Keratinocyte (primary cell): ENCODE measurements around the gene HEATR1.

Experiments used
- CTCF ChIP-seq, 3 experiments: IDR thresholded peaks in 1 of 3; conservative IDR thresholded peaks in 1 of 3; optimal IDR thresholded peaks in 1 of 3; 2 replicates in 2 of 3; 3 replicates in 1 of 3; pipeline versions ENCODE3 to v1.5.1; 2011; ENCODE audit warnings: low read length in 3 of 3, mild to moderate bottlenecking in 3 of 3, moderate library complexity in 2 of 3, control low read depth in 1 of 3, inconsistent platforms in 1 of 3; ENCODE audit not compliant: insufficient read depth in 2 of 3; ENCODE audit errors: extremely low read depth in 1 of 3
- EZH2 ChIP-seq: IDR thresholded peaks from one replicate; pipeline ENCODE4 v1.6.1; 2012; ENCODE audit warnings: inconsistent platforms, mild to moderate bottlenecking, low read length, moderate library complexity

- TF ChIP-seq EZH2 (no peak), CTCF (optimal IDR thresholded peaks at IDR 0.05 in 1 of 3, IDR thresholded peaks at IDR 0.05 in 1 of 3, conservative IDR thresholded peaks at IDR 0.05 in 1 of 3; ENCODE audit: extremely low read depth in 1 of 3, insufficient read depth in 2 of 3, low read length in 3 of 3) (no peak)
Measured at GRCh38 chr1:236558081-236558480, 46.2 kb downstream of the HEATR1 start.
